ENCODE data around the gene TMEFF2.
"Not testable (repeated sequence)": the region's sequence is repeated elsewhere in the genome, so short reads cannot be mapped to it uniquely, and the experiment has no call there.

Gene TMEFF2

DNA sequence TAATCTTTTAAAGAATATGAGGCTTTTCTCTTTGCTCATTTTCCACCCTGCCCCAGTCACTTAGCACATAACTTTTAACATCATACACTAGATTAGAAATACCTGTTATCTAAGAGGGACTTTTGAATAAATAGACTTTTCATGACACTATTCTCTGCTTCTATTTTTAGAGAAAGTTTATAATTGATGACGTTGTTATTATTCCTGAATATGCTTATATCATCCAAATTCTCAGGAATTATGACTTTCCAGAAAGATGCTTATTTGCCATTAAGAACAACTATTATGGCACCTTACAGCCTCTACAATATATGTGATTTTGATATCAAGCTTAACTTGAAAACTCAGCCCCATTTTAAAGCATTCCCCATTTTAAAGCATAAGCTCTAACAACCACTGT lies 11.4 kb downstream of the TMEFF2 start:
- DNase-seq = no peak

- DNase-seq = no peak
Observed at GRCh38 chr2:192166946-192167345, 27.8 kb downstream of the TMEFF2 start.

DNA sequence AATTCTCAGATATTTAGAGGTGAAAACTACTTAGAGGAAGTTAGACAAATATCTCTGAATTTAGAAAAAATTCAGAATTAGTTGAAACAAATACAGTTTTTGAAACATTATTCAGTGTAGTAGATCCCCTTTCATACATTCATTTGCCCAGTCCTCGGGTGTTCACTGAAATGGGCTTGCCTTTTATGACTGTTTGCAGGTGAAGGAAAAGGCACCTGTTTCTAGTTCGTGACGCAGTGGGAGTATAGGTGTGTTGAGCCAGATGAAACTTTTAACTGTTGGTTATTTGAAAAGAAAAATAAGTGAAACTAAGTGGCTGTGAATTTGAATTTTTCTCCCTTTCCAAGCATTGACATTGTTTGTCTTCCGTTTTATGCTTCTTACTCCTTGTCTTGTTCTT lies 28.9 kb downstream of the TMEFF2 start:
- DNase-seq = no peak

DNA sequence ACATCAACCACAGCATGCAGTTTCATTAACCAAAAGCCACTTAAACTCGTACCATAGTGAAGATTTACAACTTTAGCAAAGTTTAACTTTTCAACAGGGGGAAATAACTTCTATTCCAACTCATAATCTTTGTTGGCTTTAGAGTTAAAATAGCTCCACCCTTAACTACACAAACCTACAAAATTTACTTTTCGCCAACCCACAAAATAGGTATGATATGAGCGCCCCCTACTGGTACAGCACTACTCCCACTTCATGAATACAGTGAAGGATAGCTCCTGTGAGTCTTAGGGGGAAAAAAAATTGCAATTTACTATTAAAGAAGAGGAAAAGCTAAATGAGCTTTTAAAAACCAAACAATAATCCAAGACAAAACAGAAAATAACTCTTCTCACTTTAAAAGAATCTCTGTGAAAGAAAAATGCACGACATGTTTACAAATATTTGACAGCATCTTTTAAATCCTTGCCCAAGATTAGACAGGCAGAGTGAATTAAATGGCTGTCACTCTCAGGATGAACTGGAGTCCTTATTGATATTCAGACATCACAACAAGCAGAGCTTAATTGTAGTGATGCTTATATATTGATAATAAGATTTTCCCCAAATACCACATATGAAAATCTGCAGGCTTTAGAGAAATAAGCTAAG lies 32.2 kb downstream of the TMEFF2 start:
- DNase-seq = peak; percentile 71 to 72

DNA sequence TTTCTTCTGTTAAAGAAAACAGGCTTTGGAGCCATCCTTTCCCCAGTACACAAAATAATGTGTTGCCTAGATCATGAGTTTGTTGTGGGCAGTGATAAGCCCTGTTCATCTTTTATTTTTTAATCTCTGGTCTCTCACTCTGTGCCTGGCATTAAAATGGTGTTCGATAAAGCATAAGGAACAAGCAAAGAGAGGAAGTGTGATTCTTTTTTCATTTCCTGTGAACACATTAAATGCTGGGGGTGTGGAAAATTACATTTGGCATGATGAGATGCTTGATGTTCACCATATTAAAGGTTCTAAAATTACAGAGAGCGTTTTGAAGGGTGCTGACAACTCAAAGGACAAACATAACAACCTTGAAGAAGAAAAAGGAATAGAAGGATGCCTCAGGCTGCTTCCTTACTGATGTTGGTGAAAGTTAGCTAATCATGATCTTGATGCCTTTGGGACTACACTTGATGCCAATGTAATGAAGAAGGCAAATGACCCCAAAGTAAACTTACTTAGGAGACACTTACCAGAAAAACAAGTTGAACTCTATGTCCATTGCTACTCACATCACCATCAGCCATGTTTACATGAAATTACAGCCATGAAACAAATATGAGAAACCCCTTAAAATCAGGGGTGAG lies 33.0 kb downstream of the TMEFF2 start:
- no peak for DNase-seq

GRCh38 chr2:192159736-192160135 lies 35.0 kb downstream of the TMEFF2 start:
- DNase-seq = no peak

DNA sequence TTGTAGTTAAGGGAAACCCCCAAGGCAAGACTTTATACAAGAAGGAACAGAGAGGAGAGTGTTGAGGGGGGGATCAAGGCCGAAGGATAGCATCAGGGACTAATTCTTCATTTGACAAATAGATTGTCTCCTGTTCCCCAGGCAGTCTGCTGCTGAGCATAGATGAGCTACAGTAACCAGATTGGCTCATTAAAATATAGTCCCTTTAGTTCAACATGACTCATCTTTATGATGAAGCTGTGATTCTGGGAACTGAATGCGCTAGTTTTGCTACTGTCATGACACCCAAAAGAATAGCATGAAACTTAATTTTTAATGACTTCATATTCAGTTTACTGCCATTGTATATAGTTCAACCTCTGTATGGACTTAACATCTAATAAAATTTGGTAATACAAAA lies 35.5 kb downstream of the TMEFF2 start:
- no peak for DNase-seq

- DNase-seq = no peak
Observed at GRCh38 chr2:192157776-192158175, 37.0 kb downstream of the TMEFF2 start.

- no peak for DNase-seq
Observed at GRCh38 chr2:192155511-192156118, 39.1 kb downstream of the TMEFF2 start.

DNA sequence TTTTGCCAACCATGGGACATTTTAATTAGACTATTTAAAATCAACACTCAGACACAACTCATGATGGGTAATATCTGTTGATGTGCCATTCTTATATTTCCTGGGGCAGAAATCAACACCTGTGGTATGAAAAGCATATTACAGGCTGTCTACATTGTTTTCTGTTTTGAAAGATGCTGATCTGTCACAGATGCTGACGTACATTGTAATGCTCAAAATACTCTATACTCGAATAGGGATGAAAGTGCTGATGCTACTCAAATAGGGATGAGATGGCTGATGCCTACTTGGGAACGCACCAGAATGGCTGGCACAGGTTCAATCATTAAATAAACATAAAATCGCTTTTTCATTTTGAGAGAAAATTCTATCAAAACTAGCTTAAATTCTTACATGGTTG lies 41.2 kb downstream of the TMEFF2 start:
- no peak for DNase-seq

DNA sequence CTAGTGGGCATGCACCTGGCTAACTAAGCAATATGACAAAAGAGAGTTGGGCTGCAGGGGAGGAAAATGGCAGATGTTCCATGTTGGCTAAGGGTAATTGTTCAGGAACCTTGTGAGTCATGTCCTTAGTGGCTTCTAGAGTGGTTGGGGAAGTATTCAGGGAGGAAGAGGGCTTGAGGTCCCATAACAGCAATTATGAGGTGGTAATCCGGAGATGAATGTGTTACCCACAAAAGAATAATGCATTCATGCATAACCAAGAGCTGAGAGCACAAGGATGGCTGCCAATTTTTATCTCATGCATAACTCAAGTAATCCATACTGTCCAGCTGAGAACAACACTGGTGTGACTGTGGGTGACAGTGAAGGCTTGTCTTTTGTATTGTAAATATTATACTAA lies 42.9 kb downstream of the TMEFF2 start:
- no peak for DNase-seq

DNA sequence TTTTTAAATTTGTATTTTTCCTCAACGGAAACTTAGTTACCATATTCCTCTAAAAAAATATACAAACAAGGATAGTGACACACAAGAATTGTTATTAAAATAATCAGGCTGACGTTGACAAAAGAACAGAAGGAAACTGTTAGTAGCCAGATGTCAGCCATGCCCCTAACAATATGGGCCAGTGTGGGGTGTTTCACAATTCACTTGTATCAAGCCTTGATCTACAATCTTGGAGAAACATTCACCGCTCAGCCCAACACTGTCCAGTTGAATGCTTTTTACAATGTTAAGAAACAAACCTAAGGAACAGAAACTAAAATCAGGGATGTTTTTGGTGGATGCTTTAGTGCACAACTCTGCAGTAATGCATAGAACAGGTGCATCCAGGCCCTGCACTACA lies 44.6 kb downstream of the TMEFF2 start:
- DNase-seq = no peak

DNA sequence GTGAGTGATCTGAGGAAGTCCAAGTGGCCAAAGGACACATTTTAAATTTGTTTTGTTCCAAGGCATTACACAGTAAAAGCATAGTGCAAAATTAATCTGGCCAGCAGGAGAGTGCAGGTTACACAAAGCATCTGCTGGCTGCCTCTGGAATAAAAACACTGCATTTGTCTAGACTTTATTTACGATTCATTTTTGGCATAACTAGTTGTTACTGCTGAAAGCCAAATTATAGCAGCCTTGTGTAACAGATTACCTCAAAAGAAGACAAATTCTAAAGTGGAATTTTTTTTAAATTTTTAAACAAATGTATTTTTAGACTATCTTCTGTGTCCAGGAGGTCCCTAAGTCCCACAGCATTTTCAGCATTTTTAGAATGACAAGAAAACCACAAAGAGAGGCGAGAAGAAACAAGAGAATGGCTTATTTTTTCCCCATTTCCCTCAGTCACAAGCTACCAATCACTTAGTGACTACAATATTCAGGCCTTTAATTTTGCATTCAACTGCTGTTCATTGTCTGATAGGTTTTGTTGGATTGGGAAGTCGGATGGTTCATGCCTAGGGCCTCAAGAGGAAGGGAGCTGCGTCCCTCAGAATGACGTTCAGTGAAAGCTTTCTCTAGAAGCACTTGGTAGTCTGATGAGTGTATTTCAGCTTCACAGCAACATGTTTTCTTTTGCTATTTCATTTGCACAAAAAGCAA lies 46.0 kb downstream of the TMEFF2 start:
- no peak for DNase-seq

- DNase-seq = no peak
Observed at GRCh38 chr2:192148241-192148619, 46.5 kb downstream of the TMEFF2 start.

GRCh38 chr2:192146069-192147015 lies 48.4 kb downstream of the TMEFF2 start:
- no peak for DNase-seq

DNA sequence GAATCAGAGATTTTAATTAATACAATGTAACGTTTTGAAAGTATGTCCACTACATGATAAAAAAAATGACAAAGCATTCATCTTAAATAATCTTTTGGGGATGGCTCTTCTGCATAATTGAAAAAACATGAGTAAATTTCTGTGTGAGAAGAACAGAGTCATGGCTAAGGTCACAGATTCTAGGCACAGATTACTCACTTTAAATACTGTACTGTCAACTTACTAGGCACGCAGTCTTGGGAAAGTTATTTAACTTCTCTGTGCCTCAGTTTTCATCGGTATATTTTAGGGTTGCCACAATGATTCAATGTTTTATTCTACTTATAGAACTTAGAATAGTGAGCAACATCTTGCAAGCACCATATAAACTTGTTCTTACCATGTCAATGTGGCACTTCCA lies 49.2 kb downstream of the TMEFF2 start:
- no peak for DNase-seq

DNA sequence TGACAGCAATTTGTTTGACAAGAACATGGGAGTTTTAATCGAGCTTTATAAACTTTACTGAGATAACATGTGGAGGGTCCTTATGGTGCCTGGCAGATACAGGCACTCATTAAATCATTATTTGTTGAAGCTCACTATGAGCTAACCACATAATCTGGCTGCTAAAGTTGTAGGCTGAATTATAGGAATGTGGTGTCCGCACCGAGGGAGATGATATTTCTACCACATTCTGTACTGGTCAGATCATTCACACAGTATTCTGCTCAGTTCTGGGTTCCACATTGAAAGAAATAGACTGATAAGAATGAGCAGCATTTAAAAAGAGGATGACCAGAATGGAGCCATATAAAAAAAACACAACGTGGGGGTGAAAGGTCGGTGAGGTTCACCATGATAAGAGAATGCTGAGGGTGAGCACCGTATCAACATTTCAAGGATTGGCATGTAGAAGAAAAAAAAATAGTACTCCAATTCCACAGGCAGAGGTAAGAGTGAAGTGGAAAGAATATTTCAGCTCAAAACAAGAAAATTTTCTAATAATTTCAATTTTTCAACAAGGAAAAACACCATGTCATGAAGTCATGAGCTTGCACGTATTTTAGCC lies 54.4 kb downstream of the TMEFF2 start:
- DNase-seq = no peak

GRCh38 chr2:192139813-192140212 lies 54.9 kb downstream of the TMEFF2 start:
- no peak for DNase-seq

GRCh38 chr2:192137451-192137850 lies 57.3 kb downstream of the TMEFF2 start:
- DNase-seq = no peak

- DNase-seq = not testable (repeated sequence)
Observed at GRCh38 chr2:192132604-192133003, 62.1 kb downstream of the TMEFF2 start.

GRCh38 chr2:192130312-192130711 lies 64.4 kb downstream of the TMEFF2 start:
- not testable (repeated sequence) for DNase-seq

GRCh38 chr2:192128655-192129054 lies 66.1 kb downstream of the TMEFF2 start:
- no peak for DNase-seq
